ENCODE measurements around the gene CAPRIN1.

Gene CAPRIN1

GRCh38 chr11:34150494-34151151, 99.1 kb downstream of the CAPRIN1 start:
- no peaks in the 10 kb centered on the region for H3K27me3 ChIP-seq (ENCODE audit: control insufficient read depth in 3 of 3, insufficient read depth in 3 of 3, low read depth in 1 of 3, low read length in 3 of 3)
- DNase-seq (ENCODE audit: low spot score), result no peak
- H3K4me3 ChIP-seq (ENCODE audit: low read length in 2 of 2), result no peak overlapping the region
- no peak overlapping the region for H4K8ac ChIP-seq (ENCODE audit: low read depth, low read length)
- H3K9ac ChIP-seq (ENCODE audit: low read depth, low read length, poor library complexity), result no peak overlapping the region
- peaks cover 11 to 90% of the 10 kb centered on the region in 2 donors for H3K36me3 ChIP-seq (replicated peaks in 1 of 2; ENCODE audit: control insufficient read depth in 2 of 2, insufficient read depth in 2 of 2, low read length in 2 of 2)
- no peak overlapping the region for H3K4me2 ChIP-seq (ENCODE audit: insufficient read depth, low read length, poor library complexity, severe bottlenecking)
- no peak overlapping the region for H3K14ac ChIP-seq (ENCODE audit: low read length)
- H2AK5ac ChIP-seq (ENCODE audit: low read depth, low read length), result no peak overlapping the region
- H3K23ac ChIP-seq (ENCODE audit: low read depth, low read length, poor library complexity), result no peak overlapping the region
- WGBS, 2 donors (ENCODE audit: extremely low coverage in 2 of 2, insufficient read length in 2 of 2, insufficient replicate concordance in 1 of 2), result no CpG with 5 or more reads among the region's 6 CpGs
- H3K4ac ChIP-seq (ENCODE audit: low read length), result no peak overlapping the region
- H3K27ac ChIP-seq (replicated peaks; ENCODE audit: low read length), result no peak overlapping the region
- H3K18ac ChIP-seq (ENCODE audit: low read length), result no peak overlapping the region
- H2BK120ac ChIP-seq (ENCODE audit: low read depth, low read length), result no peak overlapping the region
- H2BK15ac ChIP-seq (ENCODE audit: low read length), result no peak overlapping the region
- peaks cover 0 to 22% of the 10 kb centered on the region in 2 donors for H3K4me1 ChIP-seq (ENCODE audit: control insufficient read depth in 2 of 2, insufficient read depth in 1 of 2, low read depth in 1 of 2, low read length in 2 of 2)
- no peak overlapping the region for H2AFZ ChIP-seq (ENCODE audit: low read length)
- no peaks in the 10 kb centered on the region for H3K9me3 ChIP-seq (replicated peaks in 1 of 2; ENCODE audit: control insufficient read depth in 2 of 2, insufficient read depth in 1 of 2, low read depth in 1 of 2, low read length in 2 of 2)
- H2BK12ac ChIP-seq (ENCODE audit: low read length), result no peak overlapping the region
- H4K91ac ChIP-seq (ENCODE audit: low read depth, low read length, poor library complexity), result no peak overlapping the region
- no peak overlapping the region for H2BK5ac ChIP-seq (ENCODE audit: low read length)
- no peaks in the 10 kb centered on the region for H3K79me1 ChIP-seq (ENCODE audit: low read depth, low read length)

All from neuronal stem cell (in vitro differentiated cells).